ENCODE results near the gene HTR2B. TPM values are rescaled to one million over a fixed set of nuclear protein-coding genes. Genes with fewer than 3 reads are reported as not detected.

HTR2B gene
- total RNA-seq, 1 experiment from 2014 or later, result not detected

DNA sequence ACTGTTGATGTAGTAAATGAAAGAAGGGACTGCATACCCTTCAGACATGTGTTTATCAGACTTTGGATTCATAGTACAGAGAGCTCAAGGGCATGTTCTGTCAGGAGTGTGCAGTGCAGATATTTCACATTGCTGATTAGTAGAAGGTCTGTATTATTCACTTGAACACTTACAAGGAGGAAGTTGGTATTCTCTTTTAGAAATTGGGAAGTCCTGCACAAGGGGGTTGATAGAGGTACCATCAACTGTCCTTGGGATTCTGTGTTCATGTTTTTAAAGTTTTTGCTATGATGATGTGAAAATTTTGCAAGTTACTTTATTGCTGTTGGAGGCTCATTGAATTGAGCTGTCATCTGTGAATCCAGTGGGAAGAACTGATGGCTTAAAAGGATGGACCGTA is 61.5 kb downstream of the HTR2B start:
- BruUV-seq (replicated peaks), result no TSS peak
- no peak for TF ChIP-seq CTCF (IDR thresholded peaks at IDR 0.05; ENCODE audit: insufficient read depth in 1 of 2, low read depth in 1 of 2, low read length in 1 of 2, severe bottlenecking in 1 of 2, unreplicated experiment in 1 of 2)
- ChIA-PET CTCF (no interaction called here), POLR2A (no interaction called here)
- Histone ChIP-seq H3K4me1 (peaks cover 9% of the 10 kb centered on the region), H3K4me3 (ENCODE audit: low read depth, low read length) (no peak overlapping the region), H3K36me3 (ENCODE audit: control insufficient read depth, insufficient read depth, low read length) (no peaks in the 10 kb centered on the region; the same call in 1 of the 2 replicates), H3K9me3 (no peaks in the 10 kb centered on the region), H3K27me3 (replicated peaks; ENCODE audit: control insufficient read depth, insufficient read depth, low read length) (no peaks in the 10 kb centered on the region)
- intact Hi-C loops (cut with micrococcal nuclease; ENCODE audit: unreplicated experiment), result no loop called here
- H3K4me3 Mint-ChIP-seq (ENCODE audit: unreplicated experiment), result no peak overlapping the region
- H3K4me1 Mint-ChIP-seq (ENCODE audit: low read depth, unreplicated experiment), result peaks cover 21% of the 10 kb centered on the region
- no peaks in the 10 kb centered on the region for H3K9me3 Mint-ChIP-seq (ENCODE audit: unreplicated experiment)
- peaks cover 67% of the 10 kb centered on the region for H3K36me3 Mint-ChIP-seq (ENCODE audit: insufficient read depth, unreplicated experiment)
- H3K27ac Mint-ChIP-seq (ENCODE audit: unreplicated experiment), result no peak overlapping the region
- H3K27me3 Mint-ChIP-seq (ENCODE audit: insufficient read depth, unreplicated experiment), result no peaks in the 10 kb centered on the region
- no peak for DNase-seq

DNA sequence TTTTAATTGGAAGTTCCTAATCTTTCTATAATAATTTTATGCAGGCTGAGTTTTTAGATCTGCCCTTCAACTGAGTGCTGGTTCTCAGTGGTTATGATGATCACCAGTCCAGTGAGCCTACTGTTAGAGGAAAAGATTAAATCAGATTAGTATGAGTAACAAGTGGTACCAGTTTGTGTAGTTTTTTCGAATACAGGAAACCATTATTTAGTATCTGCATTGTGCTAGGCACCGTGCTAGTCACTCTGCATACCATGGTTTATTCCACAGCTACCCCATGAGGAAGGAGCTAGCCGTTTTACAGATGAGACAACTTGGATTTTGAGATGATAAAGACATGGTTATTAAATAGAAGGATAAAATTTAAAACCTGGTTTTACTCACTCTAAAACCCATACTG is 62.1 kb downstream of the HTR2B start:
- Mint-ChIP-seq H3K4me3 (ENCODE audit: unreplicated experiment) (no peak overlapping the region), H3K4me1 (ENCODE audit: low read depth, unreplicated experiment) (peaks cover 15% of the 10 kb centered on the region), H3K27me3 (ENCODE audit: insufficient read depth, unreplicated experiment) (no peaks in the 10 kb centered on the region), H3K9me3 (ENCODE audit: unreplicated experiment) (no peaks in the 10 kb centered on the region), H3K36me3 (ENCODE audit: insufficient read depth, unreplicated experiment) (peaks cover 62% of the 10 kb centered on the region), H3K27ac (ENCODE audit: unreplicated experiment) (no peak overlapping the region)
- no peaks in the 10 kb centered on the region for H3K9me3 ChIP-seq
- no peaks in the 10 kb centered on the region; the same call in 1 of the 2 replicates for H3K36me3 ChIP-seq (ENCODE audit: control insufficient read depth, insufficient read depth, low read length)
- no TSS peak for BruUV-seq (replicated peaks)
- H3K4me1 ChIP-seq, result peaks cover 9% of the 10 kb centered on the region
- ChIA-PET CTCF (no interaction called here), POLR2A (no interaction called here)
- DNase-seq, result no peak
- no peak overlapping the region for H3K4me3 ChIP-seq (ENCODE audit: low read depth, low read length)
- H3K27me3 ChIP-seq (replicated peaks; ENCODE audit: control insufficient read depth, insufficient read depth, low read length), result no peaks in the 10 kb centered on the region
- intact Hi-C loops (cut with micrococcal nuclease; ENCODE audit: unreplicated experiment), result no loop called here
- no peak for TF ChIP-seq CTCF (IDR thresholded peaks at IDR 0.05; ENCODE audit: insufficient read depth in 1 of 2, low read depth in 1 of 2, low read length in 1 of 2, severe bottlenecking in 1 of 2, unreplicated experiment in 1 of 2)

DNA sequence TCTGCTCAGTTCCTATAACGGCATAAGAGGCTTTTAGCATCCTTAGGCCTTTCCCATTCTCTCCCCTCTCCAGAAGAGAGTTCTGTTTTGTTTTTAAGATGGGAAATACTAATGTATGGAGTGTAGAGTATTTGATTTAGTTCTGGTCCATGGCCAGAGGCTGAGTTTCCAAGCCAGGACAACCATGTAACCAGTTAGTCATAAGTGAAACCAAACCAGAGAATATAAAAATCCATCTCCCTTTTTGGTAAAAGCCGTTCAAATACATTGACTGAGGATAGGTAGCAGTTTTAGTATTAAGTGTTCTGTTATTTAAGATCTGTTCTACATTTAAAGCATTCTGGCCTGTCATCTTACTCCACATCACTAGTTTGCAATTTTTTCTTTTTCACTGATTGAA is 65.1 kb downstream of the HTR2B start:
- TF ChIP-seq CTCF (IDR thresholded peaks at IDR 0.05; ENCODE audit: insufficient read depth in 1 of 2, low read depth in 1 of 2, low read length in 1 of 2, severe bottlenecking in 1 of 2, unreplicated experiment in 1 of 2), result no peak
- POLR2A ChIA-PET, result no interaction called here
- DNase-seq, result no peak
- H3K27me3 Mint-ChIP-seq (ENCODE audit: insufficient read depth, unreplicated experiment), result no peaks in the 10 kb centered on the region
- H3K27me3 ChIP-seq (replicated peaks; ENCODE audit: control insufficient read depth, insufficient read depth, low read length), result no peaks in the 10 kb centered on the region
- H3K4me3 ChIP-seq (ENCODE audit: low read depth, low read length), result no peak overlapping the region
- no peaks in the 10 kb centered on the region for H3K9me3 ChIP-seq
- no peaks in the 10 kb centered on the region for H3K9me3 Mint-ChIP-seq (ENCODE audit: unreplicated experiment)
- CTCF ChIA-PET, result interaction anchor here (1.4 kb wide), 1 partner anchor 9 kb away, joined by 3 read pairs; no protein-coding TSS in a partner anchor
- intact Hi-C loops (cut with micrococcal nuclease; ENCODE audit: unreplicated experiment), result no loop called here
- H3K36me3 ChIP-seq (ENCODE audit: control insufficient read depth, insufficient read depth, low read length), result no peaks in the 10 kb centered on the region; the same call in 1 of the 2 replicates
- peaks cover 9% of the 10 kb centered on the region for H3K4me1 ChIP-seq
- H3K4me1 Mint-ChIP-seq (ENCODE audit: low read depth, unreplicated experiment), result peaks cover 12% of the 10 kb centered on the region
- H3K27ac Mint-ChIP-seq (ENCODE audit: unreplicated experiment), result no peak overlapping the region
- no peak overlapping the region for H3K4me3 Mint-ChIP-seq (ENCODE audit: unreplicated experiment)
- no TSS peak for BruUV-seq (replicated peaks)
- H3K36me3 Mint-ChIP-seq (ENCODE audit: insufficient read depth, unreplicated experiment), result peaks cover 38% of the 10 kb centered on the region

Measured in Caco-2 (cell line).